Measurements from ENCODE around the gene ADGRA1.

ADGRA1 gene

GRCh38 chr10:133154996-133155778 lies 67.5 kb downstream of the ADGRA1 start:
- FAIRE-seq, result no peak

GRCh38 chr10:133156674-133157579 lies 69.2 kb downstream of the ADGRA1 start:
- FAIRE-seq, result no peak

- FAIRE-seq, result no peak
Observed at GRCh38 chr10:133157662-133158436, 70.1 kb downstream of the ADGRA1 start.

GRCh38 chr10:133158437-133158755 lies 70.7 kb downstream of the ADGRA1 start:
- FAIRE-seq, result no peak

GRCh38 chr10:133158756-133159610 lies 71.3 kb downstream of the ADGRA1 start:
- FAIRE-seq, result no peak

- FAIRE-seq, result no peak
Observed at GRCh38 chr10:133159611-133159949, 71.9 kb downstream of the ADGRA1 start.

GRCh38 chr10:133159950-133160825 lies 72.5 kb downstream of the ADGRA1 start, which contains the start of gene KNDC1:
Gene KNDC1 (plus strand): TSS chr10:133160219. CDS start chr10:133160468, 249 bp downstream.
- no peak for FAIRE-seq

- no peak for FAIRE-seq
Observed at GRCh38 chr10:133160826-133161471, 73.2 kb downstream of the ADGRA1 start.

GRCh38 chr10:133161486-133162109 lies 73.9 kb downstream of the ADGRA1 start:
- FAIRE-seq, result no peak

GRCh38 chr10:133162178-133162909 lies 74.6 kb downstream of the ADGRA1 start:
- no peak for FAIRE-seq

GRCh38 chr10:133162910-133163856 lies 75.5 kb downstream of the ADGRA1 start:
- no peak for FAIRE-seq

- no peak for FAIRE-seq
Observed at GRCh38 chr10:133163889-133164815, 76.4 kb downstream of the ADGRA1 start.

- FAIRE-seq, result no peak
Observed at GRCh38 chr10:133164816-133165555, 77.3 kb downstream of the ADGRA1 start.

GRCh38 chr10:133165556-133166503 lies 78.1 kb downstream of the ADGRA1 start:
- no peak for FAIRE-seq

GRCh38 chr10:133166504-133166827 lies 78.7 kb downstream of the ADGRA1 start:
- no peak for FAIRE-seq

All from islet of Langerhans (tissue), 1 donor.